Liver (tissue), 9 donors: Measurements from ENCODE around the gene CENPL. TPM values are rescaled to one million over a fixed set of nuclear protein-coding genes. Genes with fewer than 3 reads are reported as not detected.

ENCODE experiments used
- DNase-seq: peaks from one replicate; pipeline ENCODE4 v3.0.0-alpha.2; 2017; ENCODE audit warnings: low spot score
- H3K27ac ChIP-seq, 2 donors: one replicate each; pipeline ENCODE4 v1.7.0; 2013; ENCODE audit warnings: inconsistent platforms in 2 of 2, low read length in 2 of 2, control low read depth in 1 of 2, low read depth in 1 of 2, mild to moderate bottlenecking in 1 of 2
- H3K27me3 ChIP-seq, 4 donors: one replicate each; pipeline versions ENCODE4 v1.6.1 to v1.7.0; 2013; ENCODE audit warnings: low read length in 3 of 4, inconsistent platforms in 1 of 4, mild to moderate bottlenecking in 1 of 4, moderate library complexity in 1 of 4; ENCODE audit not compliant: control insufficient read depth in 4 of 4, insufficient read depth in 4 of 4
- H3K36me3 ChIP-seq, 4 donors: one replicate each; pipeline versions ENCODE4 v1.6.1 to v1.7.0; 2013; ENCODE audit warnings: low read length in 3 of 4, mild to moderate bottlenecking in 3 of 4, low read depth in 1 of 4, moderate library complexity in 1 of 4; ENCODE audit not compliant: control insufficient read depth in 4 of 4, insufficient read depth in 3 of 4
- H3K4me1 ChIP-seq, 4 donors: one replicate each; pipeline versions ENCODE4 v1.6.1 to v1.7.0; 2013; ENCODE audit warnings: low read length in 3 of 4, mild to moderate bottlenecking in 3 of 4, moderate library complexity in 1 of 4; ENCODE audit not compliant: control insufficient read depth in 4 of 4, insufficient read depth in 4 of 4
- H3K4me3 ChIP-seq, 3 donors: one replicate each; pipeline versions ENCODE4 v1.6.1 to v1.7.0; 2013; ENCODE audit warnings: low read length in 3 of 3, control low read depth in 1 of 3, low read depth in 1 of 3, mild to moderate bottlenecking in 1 of 3
- H3K9ac ChIP-seq, 2 donors: one replicate each; pipeline ENCODE4 v1.7.0; 2013; ENCODE audit warnings: low read length in 2 of 2, mild to moderate bottlenecking in 2 of 2, moderate library complexity in 2 of 2, control low read depth in 1 of 2, low read depth in 1 of 2
- H3K9me3 ChIP-seq, 4 donors: one replicate each; pipeline versions ENCODE4 v1.6.1 to v1.7.0; 2013; ENCODE audit warnings: low read length in 3 of 4; ENCODE audit not compliant: control insufficient read depth in 4 of 4
- EGR1 ChIP-seq, 2 donors: IDR thresholded peaks; 2 replicates each; pipeline ENCODE4 v1.6.1; 2016 to 2018; ENCODE audit warnings: antibody characterized with exemption in 2 of 2, low read depth in 2 of 2
- FOXA1 ChIP-seq: IDR thresholded peaks from 2 replicates; pipeline ENCODE4 v1.6.1; 2016; ENCODE audit warnings: antibody characterized with exemption
- FOXA2 ChIP-seq: IDR thresholded peaks from 2 replicates; pipeline ENCODE4 v1.6.1; 2016; ENCODE audit warnings: antibody characterized with exemption
- GABPA ChIP-seq, 2 donors: IDR thresholded peaks in 1 of 2; conservative IDR thresholded peaks in 1 of 2; 2 replicates each; pipeline ENCODE4 v1.6.1; 2016; ENCODE audit warnings: antibody characterized with exemption in 2 of 2, mild to moderate bottlenecking in 1 of 2, moderate library complexity in 1 of 2
- HNF4A ChIP-seq, 2 donors: conservative IDR thresholded peaks; 2 replicates each; pipeline ENCODE4 v1.6.1; 2016; ENCODE audit warnings: antibody characterized with exemption in 2 of 2, mild to moderate bottlenecking in 2 of 2
- HNF4G ChIP-seq: IDR thresholded peaks from 2 replicates; pipeline ENCODE4 v1.6.1; 2016; ENCODE audit warnings: antibody characterized with exemption
- NR2F2 ChIP-seq: IDR thresholded peaks from 2 replicates; pipeline ENCODE4 v1.6.1; 2016; ENCODE audit warnings: antibody characterized with exemption
- RAD21 ChIP-seq, 2 donors: IDR thresholded peaks; 2 replicates each; pipeline ENCODE4 v1.6.1; 2016; ENCODE audit warnings: antibody characterized with exemption in 2 of 2, mild to moderate bottlenecking in 2 of 2
- RXRA ChIP-seq, 2 donors: IDR thresholded peaks; 2 replicates each; pipeline ENCODE4 v1.6.1; 2017 to 2018; ENCODE audit warnings: antibody characterized with exemption in 2 of 2, mild to moderate bottlenecking in 1 of 2
- SP1 ChIP-seq: IDR thresholded peaks from 2 replicates; pipeline ENCODE4 v1.6.1; 2018; ENCODE audit warnings: antibody characterized with exemption, mild to moderate bottlenecking
- TAF1 ChIP-seq: conservative IDR thresholded peaks from 2 replicates; pipeline ENCODE4 v1.6.1; 2016; ENCODE audit warnings: antibody characterized with exemption, mild to moderate bottlenecking
- YY1 ChIP-seq: IDR thresholded peaks from 2 replicates; pipeline ENCODE4 v1.6.1; 2016; ENCODE audit warnings: antibody characterized with exemption, mild to moderate bottlenecking
- WGBS: extraction: QIAGEN DNeasy Blood & Tissue Kit; methylation state at CpG from one replicate; pipeline ENCODE4 v1.1.7; 2013; 5-methylcytosine and 5-hydroxymethylcytosine counted together
- polyA plus RNA-seq, 2 donors: library from polyadenylated mRNA; stranded (reverse) in 1 of 2; unstranded in 1 of 2; fragments of 200-250 nt in 1 of 2; fragments of >200 nt in 1 of 2; fragmentation: Nextera tagmentation in 1 of 2; extraction: Ambion mirVana in 1 of 2; gene quantifications; one replicate each; pipeline versions ENCODE4 v1.2.1 to v1.2.3, GENCODE V29; 2013 to 2015
- total RNA-seq, 2 donors: library from RNA; depleted of rRNA; stranded (reverse); fragments of >200 nt; gene quantifications; one replicate each; pipeline ENCODE4 v1.2.3, GENCODE V29; 2014
- TF ChIP-seq, protein P1 (sequence below): IDR thresholded peaks from 2 replicates; pipeline ENCODE4 v1.6.1; 2016; ENCODE audit warnings: antibody characterized with exemption
- TF ChIP-seq, protein P2 (sequence below): IDR thresholded peaks from 2 replicates; pipeline ENCODE4 v1.6.1; 2016; ENCODE audit warnings: antibody characterized with exemption, mild to moderate bottlenecking
- TF ChIP-seq, protein P3 (sequence below): IDR thresholded peaks from 2 replicates; pipeline ENCODE4 v1.6.1; 2016; ENCODE audit warnings: antibody characterized with exemption
- TF ChIP-seq, protein P4 (sequence below): fragments of 150-350 bp; IDR thresholded peaks from 2 replicates; pipeline ENCODE4 v1.5.1; 2017; ENCODE audit warnings: improper control_type of control experiment, low read depth, low read length; ENCODE audit not compliant: missing input control
- TF ChIP-seq, protein P5 (sequence below): IDR thresholded peaks from 2 replicates; pipeline ENCODE4 v1.6.1; 2016; ENCODE audit warnings: antibody characterized with exemption
- donor health status: healthy.
- donor health status: healthy.
- donor health status: healthy.
- donor health status: healthy.
- donor health status: healthy.

The CENPL gene
- total and polyA plus RNA-seq, 4 donors = 0.61 to 19.1 (median 1.2) TPM

DNA sequence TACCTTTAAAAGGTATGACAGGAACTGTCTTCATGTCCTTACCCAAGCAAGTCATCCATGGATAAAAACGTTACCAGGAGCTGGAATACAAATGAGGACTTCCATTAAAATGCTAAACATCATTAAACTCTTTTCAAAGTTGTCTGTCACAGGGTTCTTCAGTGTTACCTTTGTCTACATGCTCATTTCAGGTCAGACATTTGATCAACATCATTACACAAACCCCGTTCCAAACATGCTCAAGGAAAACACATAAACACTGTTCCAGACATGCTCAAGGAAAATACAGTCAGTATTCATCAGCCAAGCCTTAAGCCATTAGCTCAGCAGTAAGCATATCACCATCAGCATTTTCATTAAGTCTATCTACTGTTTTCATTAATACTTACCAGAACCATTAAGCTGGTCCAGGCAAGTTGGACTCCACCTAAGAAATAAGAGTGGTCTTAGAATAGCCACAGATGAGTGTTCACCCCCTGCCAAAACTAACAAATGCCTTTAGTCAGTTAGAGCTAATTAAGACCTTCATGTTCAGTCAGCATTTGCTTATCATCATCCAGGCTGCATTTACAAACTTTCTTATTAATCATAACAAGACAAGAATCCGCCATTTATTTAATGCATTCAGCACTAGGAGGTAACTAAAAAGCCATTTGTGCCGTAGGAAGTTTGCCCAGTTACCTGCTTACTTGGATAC, 40.9 kb upstream of the CENPL start:
- H3K9ac ChIP-seq = no peak overlapping the region
- TF ChIP-seq HNF4G (no peak), RAD21 (IDR thresholded peaks at IDR 0.05) (no peak), TAF1 (no peak), RXRA (IDR thresholded peaks at IDR 0.05) (no peak)
- TF ChIP-seq, protein P1, sequence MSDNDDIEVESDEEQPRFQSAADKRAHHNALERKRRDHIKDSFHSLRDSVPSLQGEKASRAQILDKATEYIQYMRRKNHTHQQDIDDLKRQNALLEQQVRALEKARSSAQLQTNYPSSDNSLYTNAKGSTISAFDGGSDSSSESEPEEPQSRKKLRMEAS = no peak
- TF ChIP-seq, protein P2, sequence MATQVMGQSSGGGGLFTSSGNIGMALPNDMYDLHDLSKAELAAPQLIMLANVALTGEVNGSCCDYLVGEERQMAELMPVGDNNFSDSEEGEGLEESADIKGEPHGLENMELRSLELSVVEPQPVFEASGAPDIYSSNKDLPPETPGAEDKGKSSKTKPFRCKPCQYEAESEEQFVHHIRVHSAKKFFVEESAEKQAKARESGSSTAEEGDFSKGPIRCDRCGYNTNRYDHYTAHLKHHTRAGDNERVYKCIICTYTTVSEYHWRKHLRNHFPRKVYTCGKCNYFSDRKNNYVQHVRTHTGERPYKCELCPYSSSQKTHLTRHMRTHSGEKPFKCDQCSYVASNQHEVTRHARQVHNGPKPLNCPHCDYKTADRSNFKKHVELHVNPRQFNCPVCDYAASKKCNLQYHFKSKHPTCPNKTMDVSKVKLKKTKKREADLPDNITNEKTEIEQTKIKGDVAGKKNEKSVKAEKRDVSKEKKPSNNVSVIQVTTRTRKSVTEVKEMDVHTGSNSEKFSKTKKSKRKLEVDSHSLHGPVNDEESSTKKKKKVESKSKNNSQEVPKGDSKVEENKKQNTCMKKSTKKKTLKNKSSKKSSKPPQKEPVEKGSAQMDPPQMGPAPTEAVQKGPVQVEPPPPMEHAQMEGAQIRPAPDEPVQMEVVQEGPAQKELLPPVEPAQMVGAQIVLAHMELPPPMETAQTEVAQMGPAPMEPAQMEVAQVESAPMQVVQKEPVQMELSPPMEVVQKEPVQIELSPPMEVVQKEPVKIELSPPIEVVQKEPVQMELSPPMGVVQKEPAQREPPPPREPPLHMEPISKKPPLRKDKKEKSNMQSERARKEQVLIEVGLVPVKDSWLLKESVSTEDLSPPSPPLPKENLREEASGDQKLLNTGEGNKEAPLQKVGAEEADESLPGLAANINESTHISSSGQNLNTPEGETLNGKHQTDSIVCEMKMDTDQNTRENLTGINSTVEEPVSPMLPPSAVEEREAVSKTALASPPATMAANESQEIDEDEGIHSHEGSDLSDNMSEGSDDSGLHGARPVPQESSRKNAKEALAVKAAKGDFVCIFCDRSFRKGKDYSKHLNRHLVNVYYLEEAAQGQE = no peak
- TF ChIP-seq, protein P3, sequence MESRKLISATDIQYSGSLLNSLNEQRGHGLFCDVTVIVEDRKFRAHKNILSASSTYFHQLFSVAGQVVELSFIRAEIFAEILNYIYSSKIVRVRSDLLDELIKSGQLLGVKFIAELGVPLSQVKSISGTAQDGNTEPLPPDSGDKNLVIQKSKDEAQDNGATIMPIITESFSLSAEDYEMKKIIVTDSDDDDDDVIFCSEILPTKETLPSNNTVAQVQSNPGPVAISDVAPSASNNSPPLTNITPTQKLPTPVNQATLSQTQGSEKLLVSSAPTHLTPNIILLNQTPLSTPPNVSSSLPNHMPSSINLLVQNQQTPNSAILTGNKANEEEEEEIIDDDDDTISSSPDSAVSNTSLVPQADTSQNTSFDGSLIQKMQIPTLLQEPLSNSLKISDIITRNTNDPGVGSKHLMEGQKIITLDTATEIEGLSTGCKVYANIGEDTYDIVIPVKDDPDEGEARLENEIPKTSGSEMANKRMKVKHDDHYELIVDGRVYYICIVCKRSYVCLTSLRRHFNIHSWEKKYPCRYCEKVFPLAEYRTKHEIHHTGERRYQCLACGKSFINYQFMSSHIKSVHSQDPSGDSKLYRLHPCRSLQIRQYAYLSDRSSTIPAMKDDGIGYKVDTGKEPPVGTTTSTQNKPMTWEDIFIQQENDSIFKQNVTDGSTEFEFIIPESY = no peak
- 68% methylated on average over 4 of the region's 4 CpGs for WGBS
- H3K4me1 ChIP-seq = peaks cover 2 to 22% (median 12%) of the 10 kb centered on the region in 4 donors
- H3K27me3 ChIP-seq = no peaks in the 10 kb centered on the region
- no peak for DNase-seq
- peaks cover 4 to 39% (median 34%) of the 10 kb centered on the region in 4 donors for H3K36me3 ChIP-seq
- H3K4me3 ChIP-seq = peak overlapping the region in 1 of 3 donors; percentile 15
- no peak overlapping the region for H3K27ac ChIP-seq
- no peaks in the 10 kb centered on the region for H3K9me3 ChIP-seq

DNA sequence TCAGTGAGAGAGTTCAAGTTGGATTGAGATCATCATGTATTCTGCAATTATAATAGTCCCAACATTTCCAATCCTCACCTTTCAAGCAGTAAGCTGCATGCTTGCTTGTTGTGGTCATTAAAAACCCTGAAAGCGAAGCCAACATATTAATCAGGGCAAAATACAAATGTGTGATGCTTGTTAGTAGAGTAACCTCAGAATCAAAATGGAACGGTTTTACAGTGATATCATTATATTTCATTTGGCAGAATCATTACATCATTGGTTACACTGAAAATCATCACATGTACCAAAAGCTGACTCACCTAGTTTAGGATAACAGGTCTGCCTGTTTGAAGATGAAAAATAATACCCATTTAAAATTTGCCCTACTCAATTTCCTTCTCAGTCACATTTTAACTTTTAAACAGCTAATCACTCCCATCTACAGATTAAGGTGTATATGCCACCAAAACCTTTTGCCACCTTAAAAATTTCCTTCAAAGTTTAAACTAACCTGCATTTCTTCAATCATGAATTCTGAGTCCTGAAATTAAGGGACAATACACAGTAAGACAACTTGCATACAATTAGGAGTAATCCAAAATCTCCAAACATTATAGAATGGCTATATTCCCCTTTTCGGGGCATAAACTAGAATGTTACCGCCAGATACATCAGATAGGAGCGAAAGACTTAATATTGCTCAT, 39.6 kb upstream of the CENPL start:
- H3K4me3 ChIP-seq = no peak overlapping the region
- no peak overlapping the region for H3K9ac ChIP-seq
- no peaks in the 10 kb centered on the region for H3K9me3 ChIP-seq
- 87% methylated on average over 5 of the region's 5 CpGs for WGBS
- H3K4me1 ChIP-seq = peaks cover under 1 to 20% (median 9%) of the 10 kb centered on the region in 4 donors
- H3K36me3 ChIP-seq = peaks cover 4 to 39% (median 34%) of the 10 kb centered on the region in 4 donors
- H3K27me3 ChIP-seq = no peaks in the 10 kb centered on the region
- DNase-seq = no peak
- no peak overlapping the region for H3K27ac ChIP-seq
- TF ChIP-seq YY1 (no peak), NR2F2 (no peak), EGR1 (IDR thresholded peaks at IDR 0.05; ENCODE audit: low read depth in 2 of 2) (no peak), GABPA (IDR thresholded peaks at IDR 0.05 in 1 of 2, conservative IDR thresholded peaks at IDR 0.05 in 1 of 2) (no peak), SP1 (no peak), FOXA2 (no peak), HNF4A (conservative IDR thresholded peaks at IDR 0.05) (no peak), FOXA1 (no peak), HNF4G (no peak)
- TF ChIP-seq, protein P3 = no peak
- TF ChIP-seq, protein P2 = no peak
- TF ChIP-seq, protein P4, sequence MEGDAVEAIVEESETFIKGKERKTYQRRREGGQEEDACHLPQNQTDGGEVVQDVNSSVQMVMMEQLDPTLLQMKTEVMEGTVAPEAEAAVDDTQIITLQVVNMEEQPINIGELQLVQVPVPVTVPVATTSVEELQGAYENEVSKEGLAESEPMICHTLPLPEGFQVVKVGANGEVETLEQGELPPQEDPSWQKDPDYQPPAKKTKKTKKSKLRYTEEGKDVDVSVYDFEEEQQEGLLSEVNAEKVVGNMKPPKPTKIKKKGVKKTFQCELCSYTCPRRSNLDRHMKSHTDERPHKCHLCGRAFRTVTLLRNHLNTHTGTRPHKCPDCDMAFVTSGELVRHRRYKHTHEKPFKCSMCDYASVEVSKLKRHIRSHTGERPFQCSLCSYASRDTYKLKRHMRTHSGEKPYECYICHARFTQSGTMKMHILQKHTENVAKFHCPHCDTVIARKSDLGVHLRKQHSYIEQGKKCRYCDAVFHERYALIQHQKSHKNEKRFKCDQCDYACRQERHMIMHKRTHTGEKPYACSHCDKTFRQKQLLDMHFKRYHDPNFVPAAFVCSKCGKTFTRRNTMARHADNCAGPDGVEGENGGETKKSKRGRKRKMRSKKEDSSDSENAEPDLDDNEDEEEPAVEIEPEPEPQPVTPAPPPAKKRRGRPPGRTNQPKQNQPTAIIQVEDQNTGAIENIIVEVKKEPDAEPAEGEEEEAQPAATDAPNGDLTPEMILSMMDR = no peak
- TF ChIP-seq, protein P5, sequence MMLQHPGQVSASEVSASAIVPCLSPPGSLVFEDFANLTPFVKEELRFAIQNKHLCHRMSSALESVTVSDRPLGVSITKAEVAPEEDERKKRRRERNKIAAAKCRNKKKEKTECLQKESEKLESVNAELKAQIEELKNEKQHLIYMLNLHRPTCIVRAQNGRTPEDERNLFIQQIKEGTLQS = no peak
